Measurements from ENCODE around the gene TAGAP.

- TF ChIP-seq, protein P1, sequence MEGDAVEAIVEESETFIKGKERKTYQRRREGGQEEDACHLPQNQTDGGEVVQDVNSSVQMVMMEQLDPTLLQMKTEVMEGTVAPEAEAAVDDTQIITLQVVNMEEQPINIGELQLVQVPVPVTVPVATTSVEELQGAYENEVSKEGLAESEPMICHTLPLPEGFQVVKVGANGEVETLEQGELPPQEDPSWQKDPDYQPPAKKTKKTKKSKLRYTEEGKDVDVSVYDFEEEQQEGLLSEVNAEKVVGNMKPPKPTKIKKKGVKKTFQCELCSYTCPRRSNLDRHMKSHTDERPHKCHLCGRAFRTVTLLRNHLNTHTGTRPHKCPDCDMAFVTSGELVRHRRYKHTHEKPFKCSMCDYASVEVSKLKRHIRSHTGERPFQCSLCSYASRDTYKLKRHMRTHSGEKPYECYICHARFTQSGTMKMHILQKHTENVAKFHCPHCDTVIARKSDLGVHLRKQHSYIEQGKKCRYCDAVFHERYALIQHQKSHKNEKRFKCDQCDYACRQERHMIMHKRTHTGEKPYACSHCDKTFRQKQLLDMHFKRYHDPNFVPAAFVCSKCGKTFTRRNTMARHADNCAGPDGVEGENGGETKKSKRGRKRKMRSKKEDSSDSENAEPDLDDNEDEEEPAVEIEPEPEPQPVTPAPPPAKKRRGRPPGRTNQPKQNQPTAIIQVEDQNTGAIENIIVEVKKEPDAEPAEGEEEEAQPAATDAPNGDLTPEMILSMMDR (IDR thresholded peaks at IDR 0.05; ENCODE audit: low read depth, low read length, poor library complexity, severe bottlenecking), result no peak
- TF ChIP-seq EZH2phosphoT487 (IDR thresholded peaks at IDR 0.05; ENCODE audit: borderline replicate concordance, low read length), result no peak
These were observed 8.9 kb downstream of the TAGAP start for GRCh38 chr6:159035891-159036290.

Measured in DOHH2 (cell line).